HL-60 (cell line): ENCODE results near the gene NCKIPSD.

ENCODE experiments used
- CTCF ChIP-seq: IDR thresholded peaks from one replicate; pipeline ENCODE4 v1.5.1; 2011; ENCODE audit warnings: low read length, control low read depth, inconsistent platforms; ENCODE audit not compliant: insufficient read depth
- GABPA ChIP-seq: IDR thresholded peaks from 2 replicates; pipeline ENCODE4 v1.6.1; 2012; ENCODE audit warnings: low read depth
- POLR2AphosphoS5 ChIP-seq: IDR thresholded peaks from 2 replicates; pipeline ENCODE4 v1.6.1; 2012; ENCODE audit warnings: low read depth

- TF ChIP-seq CTCF (no peak), GABPA (no peak), POLR2AphosphoS5 (no peak)
Observed at GRCh38 chr3:48692551-48692950, 6.8 kb upstream of the NCKIPSD start.
